Inflammatory macrophage treated with lipopolysaccharide for 4 hours (primary cell): ENCODE data around the gene AK9.
A peak's percentile ranks its signal among the peaks of the same experiment; 100 is the strongest.

Source experiments
- DNase-seq: peaks from one replicate; pipeline ENCODE4 v3.0.0-alpha.2; 2020

The AK9 gene

DNA sequence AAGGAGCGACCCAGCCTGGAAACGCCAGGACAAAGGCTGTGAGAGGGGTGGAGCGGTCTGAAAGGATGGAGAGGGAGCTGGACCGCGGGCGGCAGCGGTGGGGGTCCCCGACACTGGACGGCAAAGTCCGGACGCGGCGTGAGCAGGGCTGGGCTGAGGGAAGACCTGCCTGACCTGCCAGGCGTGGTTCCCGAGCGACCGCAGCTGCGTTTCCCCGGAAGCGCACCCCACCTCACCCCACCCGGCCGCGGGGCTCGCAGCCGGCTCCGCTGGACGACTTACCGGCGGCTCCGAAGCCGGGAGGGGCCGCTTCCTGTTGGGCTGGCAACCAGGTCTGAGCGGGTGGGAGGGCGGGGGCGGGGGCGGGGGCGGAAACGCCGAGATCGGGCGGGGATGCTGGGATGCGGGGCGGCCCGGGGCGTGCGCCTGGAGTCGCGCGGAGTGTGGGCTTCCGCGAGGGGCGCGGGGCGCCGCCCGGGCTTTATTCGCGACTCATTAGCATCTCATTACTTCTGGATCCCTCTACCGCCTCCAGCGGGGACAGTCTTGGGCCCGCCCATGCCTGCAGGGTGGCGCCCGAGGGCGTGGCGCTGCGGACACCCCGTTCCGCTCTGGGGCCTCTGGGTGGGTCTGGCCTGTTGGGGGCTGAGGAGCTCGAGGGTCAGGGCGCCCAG lies 235.4 kb downstream of the AK9 start, which contains the start of gene MICAL1:
Gene MICAL1, minus strand, starts transcription at position 336 of the 674 bp plus-strand sequence. CDS start 1,576 bp downstream, outside the sequence.
- DNase-seq: peak; percentile 78

GRCh38 chr6:109454496-109455436 lies 236.2 kb downstream of the AK9 start:
- peak; percentile 86 for DNase-seq

GRCh38 chr6:109453594-109454495 lies 237.2 kb downstream of the AK9 start:
- DNase-seq: no peak

- no peak for DNase-seq
These were observed 237.8 kb downstream of the AK9 start for GRCh38 chr6:109453156-109453555.

DNA sequence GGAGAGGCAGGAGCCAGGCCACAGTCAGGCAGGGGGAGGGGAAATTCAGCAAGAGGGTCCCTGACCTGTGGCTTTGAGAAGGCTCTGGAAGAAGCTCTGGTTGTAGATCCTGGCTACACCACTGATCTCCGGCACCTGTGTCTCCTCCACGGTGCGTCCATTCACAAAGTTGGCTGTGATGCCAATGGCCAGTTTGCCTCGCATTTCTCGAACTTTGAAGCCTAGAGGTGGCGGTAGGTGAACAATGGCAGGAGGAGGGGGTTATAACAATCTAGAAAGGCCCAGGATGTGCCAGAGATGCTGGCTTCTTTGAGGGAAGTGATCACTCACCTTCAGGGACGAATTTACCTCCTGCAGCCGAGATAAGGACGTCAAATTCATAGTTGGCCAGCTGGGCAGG lies 238.8 kb downstream of the AK9 start:
- DNase-seq: no peak

DNA sequence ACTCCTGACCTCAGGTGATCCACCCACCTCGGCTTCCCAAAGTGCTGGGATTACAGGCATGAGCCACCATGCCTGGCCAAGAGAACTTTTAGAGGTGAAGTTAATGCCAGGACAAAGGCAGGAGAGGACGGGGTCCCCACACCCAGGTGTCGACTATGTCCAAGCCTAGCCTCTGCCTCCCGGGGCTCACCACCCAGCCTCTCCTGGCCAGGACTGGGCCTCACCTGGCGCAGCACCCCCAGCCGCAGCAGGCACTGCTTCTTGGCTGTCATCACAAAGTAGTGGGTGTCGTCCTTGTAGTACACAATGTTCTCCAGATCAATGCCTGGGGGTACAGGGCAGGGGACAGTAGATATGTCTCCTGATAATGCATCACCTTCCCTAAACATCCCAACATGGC lies 239.6 kb downstream of the AK9 start:
- DNase-seq: no peak

DNA sequence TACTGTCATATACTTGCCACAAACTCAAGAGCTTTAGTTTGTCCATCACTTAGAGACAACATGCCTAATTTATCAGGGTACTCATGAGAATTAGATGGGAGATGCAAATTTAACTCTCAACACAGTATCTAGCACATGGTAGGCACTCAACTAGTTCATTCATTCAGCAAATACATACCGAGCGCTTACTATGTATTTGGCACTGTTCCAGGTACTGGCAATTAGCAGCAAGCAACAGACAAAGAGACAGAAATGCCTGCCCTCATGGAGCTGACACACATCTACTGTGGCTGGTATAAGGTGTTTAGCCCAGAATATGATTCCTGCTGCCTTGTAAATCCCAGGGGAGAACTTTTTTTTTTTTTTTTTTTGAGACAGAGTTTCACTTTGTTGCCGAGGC lies 240.2 kb downstream of the AK9 start:
- no peak for DNase-seq

DNA sequence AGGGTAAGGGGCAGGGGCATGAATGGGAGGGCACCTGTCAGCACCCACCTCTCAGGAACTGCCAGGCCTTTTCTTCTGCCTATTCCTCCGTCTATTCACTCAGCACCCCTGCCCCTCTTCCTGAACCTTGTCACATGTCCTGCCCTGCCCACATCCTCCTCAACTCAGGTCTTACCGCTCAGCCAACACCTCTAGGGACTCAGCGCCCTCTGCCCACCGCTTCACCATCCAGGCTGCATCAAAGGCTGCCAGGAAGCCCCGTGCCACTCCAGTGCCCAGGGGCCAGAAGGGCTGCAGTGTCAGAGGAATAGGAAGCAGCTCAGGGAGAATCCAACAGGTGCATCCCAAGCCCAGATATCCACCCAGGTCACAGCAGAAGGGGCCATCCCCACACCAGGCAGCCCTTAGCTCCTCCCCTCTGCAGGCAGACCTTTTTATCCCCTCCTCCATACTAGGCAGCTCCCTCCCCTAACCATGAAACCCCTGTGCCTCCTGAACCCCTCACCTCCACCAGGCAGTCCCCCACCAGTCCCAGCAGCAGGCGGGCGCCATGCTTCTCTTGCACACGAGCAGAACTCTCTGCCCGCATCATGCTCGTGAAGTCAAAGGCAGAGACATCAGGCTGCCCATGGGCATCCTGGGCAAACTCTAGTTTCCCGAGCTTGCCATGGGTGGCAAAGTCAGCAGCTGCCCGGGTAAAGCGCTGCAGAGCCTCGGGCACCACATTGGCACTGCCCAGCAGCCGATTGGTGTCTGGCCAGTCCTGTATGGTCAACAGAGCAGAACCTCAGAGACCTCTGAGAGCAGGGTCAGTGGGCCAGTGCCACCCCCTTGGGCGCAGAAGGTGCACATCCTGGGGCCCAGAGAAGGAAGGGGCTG lies 241.0 kb downstream of the AK9 start:
- no peak for DNase-seq

DNA sequence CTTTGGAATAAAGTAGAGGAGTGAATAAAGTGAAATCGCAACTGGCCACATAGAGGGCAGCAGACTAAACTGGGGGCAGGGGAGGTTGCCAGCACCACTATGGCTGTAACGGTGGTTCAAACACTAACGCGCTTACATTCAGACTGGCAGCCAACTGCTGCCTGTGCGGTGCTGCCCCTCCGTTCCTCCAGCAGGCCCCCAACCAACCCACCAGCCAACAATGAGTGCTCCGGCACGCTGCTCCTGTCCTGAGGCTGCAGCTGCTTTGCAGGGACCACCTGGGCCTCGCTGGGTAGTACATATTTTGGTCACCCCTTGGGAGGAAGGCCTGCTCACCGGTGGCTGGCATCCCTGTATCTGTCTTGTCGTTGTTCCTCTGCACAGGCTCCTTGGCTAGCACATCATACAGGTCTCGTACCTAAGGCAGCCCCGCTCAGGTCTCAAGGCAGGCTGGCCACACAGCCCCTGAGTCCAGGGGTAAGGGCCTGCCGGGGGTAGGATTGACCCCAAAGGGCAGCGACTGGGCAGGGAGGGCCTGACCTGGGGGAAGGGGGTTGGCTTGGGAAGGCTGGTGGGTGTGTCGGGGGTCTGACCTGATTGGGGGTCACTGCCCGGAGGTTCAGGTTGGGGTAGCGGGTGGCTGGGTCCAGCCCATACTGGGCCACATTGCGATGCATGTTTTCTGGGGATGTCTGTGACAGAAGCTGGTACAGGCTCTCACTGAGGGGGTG lies 241.8 kb downstream of the AK9 start:
- DNase-seq: no peak

GRCh38 chr6:109448615-109449014 lies 242.4 kb downstream of the AK9 start:
- no peak for DNase-seq

DNA sequence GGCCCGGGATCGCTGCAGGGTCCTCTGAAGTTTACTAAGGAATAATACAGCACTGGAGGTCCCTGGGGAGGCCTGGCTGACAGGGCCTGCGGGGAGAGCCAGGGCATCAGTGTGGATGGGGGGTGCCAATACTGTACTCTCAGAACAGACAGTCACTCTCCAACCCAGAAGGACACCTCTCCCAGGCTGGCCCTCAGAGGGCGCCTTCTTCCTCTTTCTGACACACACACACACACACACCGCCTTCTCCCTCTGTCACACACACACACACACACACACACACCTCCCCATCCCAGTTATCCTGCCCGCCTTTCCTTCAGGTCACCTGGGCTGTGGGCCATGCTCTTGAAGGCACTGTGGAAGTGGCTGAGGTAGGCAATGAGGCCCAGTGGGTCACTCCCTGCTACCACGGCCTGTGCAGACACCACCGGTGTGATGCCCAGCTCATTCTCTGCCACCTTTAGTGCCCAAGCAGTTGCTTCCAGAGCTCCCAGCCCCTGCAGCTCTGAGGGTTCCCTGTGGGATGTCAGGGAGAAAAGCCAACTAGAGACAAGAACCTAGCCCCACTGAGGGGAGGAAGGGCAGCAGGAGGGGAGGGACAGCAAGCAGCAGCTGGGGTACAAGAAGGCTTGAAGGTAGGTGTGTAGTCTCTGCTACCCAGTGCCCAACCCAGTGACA lies 243.0 kb downstream of the AK9 start:
- no peak for DNase-seq

DNA sequence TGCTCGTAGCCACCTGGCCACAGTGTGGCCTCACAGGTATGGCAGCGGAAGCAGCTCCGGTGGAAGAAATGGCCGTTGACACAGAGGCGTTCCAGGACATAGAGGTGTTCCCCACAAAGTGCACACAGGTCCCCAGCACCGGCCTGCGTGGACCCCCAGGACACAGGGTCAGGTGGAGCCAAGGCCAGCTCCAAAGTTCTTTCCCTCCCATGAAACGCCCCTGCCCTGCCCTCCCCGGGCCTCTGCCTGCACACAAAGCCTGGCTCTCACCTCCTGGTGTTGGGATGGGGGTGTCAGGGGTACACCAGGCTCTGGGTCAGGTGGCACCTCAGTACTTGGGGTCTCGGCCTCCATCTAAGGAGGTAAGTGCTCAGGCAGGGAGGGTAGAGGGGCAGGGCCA lies 243.9 kb downstream of the AK9 start:
- no peak for DNase-seq

DNA sequence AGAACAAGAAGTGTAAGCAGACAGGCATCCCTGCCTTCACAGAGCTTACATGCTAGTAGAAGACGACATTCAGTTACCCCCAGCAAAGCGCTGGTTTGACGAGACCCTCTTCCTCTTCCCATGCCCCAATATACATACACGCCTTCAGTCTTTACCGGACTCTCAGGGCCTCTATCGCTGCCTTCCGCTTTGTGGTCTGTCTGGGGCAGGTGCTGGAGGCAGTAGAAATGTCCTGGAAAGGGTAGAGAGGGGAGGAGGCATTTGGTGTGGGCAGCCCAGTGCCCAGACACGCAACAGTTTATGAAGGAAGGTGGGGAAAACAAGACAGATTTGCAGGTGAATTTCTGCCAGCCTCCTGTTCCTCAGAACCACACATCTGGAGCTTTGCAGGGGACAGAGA lies 244.5 kb downstream of the AK9 start:
- DNase-seq: no peak

- DNase-seq: no peak
These were observed 244.9 kb downstream of the AK9 start for GRCh38 chr6:109446072-109446471.

DNA sequence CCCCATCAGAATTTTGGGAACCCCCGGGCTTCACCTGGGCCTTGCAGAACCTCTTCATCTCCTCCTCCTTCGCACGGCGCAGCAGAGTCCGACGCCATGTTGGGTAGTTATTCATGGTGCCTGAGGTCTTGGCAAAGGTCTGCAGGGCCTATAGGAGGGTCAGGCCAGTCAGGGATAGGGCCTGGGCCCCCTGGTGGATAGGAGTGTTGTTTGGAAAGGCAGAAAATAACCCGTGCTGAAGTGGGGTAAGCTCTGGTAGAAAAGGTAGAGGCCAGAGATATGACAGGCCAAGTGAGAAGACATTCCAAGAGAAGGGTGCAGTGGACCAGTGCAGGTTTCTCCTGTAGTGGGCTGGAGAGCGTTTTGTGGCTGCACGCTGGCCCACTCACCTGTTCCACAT lies 245.6 kb downstream of the AK9 start:
- no peak for DNase-seq

DNA sequence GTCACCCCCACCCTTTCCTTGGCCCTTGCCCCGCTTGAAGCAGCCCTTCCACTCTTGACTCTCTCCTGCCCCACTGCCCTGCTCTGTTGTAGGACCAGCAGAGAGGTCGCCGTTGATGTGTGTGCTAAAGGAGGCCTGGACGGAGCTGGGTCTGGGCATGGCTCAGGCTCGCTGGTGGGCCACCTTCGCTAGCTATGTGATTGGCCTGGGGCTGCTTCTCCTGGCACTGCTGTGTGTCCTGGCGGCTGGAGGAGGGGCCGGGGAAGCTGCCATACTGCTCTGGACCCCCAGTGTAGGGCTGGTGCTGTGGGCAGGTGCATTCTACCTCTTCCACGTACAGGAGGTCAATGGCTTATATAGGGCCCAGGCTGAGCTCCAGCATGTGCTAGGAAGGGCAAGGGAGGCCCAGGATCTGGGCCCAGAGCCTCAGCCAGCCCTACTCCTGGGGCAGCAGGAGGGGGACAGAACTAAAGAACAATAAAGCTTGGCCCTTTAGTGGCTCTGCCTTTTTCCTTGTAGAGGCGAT lies 247.5 kb downstream of the AK9 start:
- DNase-seq: no peak
